ENCODE measurements around the gene GSDMA. TPM values are rescaled to one million over a fixed set of nuclear protein-coding genes. Genes with fewer than 3 reads are reported as not detected.

Gene GSDMA
- total RNA-seq, 2 experiments from 2014 or later, result 0.15 to 0.57 TPM

DNA sequence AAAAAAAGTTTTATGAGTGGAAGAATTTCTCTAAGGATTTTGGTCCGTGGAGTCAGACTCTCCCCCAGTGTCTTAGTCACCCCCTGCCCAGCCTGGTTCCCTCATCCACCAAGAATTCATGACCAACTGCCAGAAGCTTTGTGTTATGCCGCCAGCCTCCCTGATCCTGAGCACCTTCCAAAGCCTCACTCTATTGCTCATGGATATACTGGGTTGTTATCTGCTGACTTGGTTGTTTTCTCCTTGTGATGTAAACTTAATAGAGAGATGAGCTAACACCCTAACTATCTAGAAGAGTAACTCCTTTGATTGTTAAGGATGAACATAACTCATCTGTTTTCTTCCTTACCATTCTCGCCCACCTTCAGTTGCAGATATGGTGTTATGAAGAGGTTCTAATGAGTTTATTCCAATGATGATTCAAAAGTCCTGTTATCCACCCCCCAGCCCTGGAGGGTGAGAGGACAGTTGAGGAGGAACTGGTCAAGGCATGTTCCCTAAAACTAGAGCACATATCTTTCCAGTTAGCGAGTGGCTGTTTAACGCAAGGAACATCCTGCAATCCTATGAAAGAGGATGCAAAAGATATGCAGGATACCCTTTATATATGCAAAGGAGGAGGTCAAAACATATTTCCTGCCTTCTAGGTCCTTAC is 16.3 kb downstream of the GSDMA start:
- peaks cover 22% of the 10 kb centered on the region; the same call in 1 of the 2 replicates for H4K20me1 ChIP-seq (ENCODE audit: insufficient read depth, low read length)
- no peaks in the 10 kb centered on the region for H3K9me3 ChIP-seq (ENCODE audit: low read length)
- H3K4me2 ChIP-seq (ENCODE audit: low read length), result peak overlapping the region; percentile 85
- peak overlapping the region; percentile 85 for H2AFZ ChIP-seq (ENCODE audit: low read length)
- POLR2A ChIA-PET, result interaction anchor here (0.9 to 1.9 kb wide), 5 partner anchors 10 to 136 kb away, joined by 3 to 6 read pairs (median 4); no protein-coding TSS in a partner anchor
- CTCF ChIA-PET (ENCODE audit: unreplicated experiment), result no interaction called here
- peak overlapping the region; percentile 96 for H3K4me3 ChIP-seq (ENCODE audit: low read depth, low read length, poor library complexity, severe bottlenecking)
- BruUV-seq (replicated peaks), result no TSS peak
- H3K4me1 ChIP-seq (ENCODE audit: insufficient read depth, low read length, poor library complexity, severe bottlenecking), result peaks cover 23% of the 10 kb centered on the region
- H3K9me2 ChIP-seq (ENCODE audit: insufficient read depth, low read length), result no peaks in the 10 kb centered on the region
- peaks cover 20% of the 10 kb centered on the region for H3K36me3 ChIP-seq (ENCODE audit: insufficient read depth, low read length)
- peaks cover 30% of the 10 kb centered on the region for H3K79me2 ChIP-seq (ENCODE audit: insufficient read depth, low read depth, low read length)
- intact Hi-C loops (cut with micrococcal nuclease; ENCODE audit: unreplicated experiment), result no loop called here
- H3K27ac ChIP-seq (ENCODE audit: low read depth, low read length, poor library complexity, severe bottlenecking), result peak overlapping the region; percentile 64
- no peak for TF ChIP-seq EZH2phosphoT487 (IDR thresholded peaks at IDR 0.05; ENCODE audit: borderline replicate concordance, low read depth, low read length)
- TF ChIP-seq, protein P1, sequence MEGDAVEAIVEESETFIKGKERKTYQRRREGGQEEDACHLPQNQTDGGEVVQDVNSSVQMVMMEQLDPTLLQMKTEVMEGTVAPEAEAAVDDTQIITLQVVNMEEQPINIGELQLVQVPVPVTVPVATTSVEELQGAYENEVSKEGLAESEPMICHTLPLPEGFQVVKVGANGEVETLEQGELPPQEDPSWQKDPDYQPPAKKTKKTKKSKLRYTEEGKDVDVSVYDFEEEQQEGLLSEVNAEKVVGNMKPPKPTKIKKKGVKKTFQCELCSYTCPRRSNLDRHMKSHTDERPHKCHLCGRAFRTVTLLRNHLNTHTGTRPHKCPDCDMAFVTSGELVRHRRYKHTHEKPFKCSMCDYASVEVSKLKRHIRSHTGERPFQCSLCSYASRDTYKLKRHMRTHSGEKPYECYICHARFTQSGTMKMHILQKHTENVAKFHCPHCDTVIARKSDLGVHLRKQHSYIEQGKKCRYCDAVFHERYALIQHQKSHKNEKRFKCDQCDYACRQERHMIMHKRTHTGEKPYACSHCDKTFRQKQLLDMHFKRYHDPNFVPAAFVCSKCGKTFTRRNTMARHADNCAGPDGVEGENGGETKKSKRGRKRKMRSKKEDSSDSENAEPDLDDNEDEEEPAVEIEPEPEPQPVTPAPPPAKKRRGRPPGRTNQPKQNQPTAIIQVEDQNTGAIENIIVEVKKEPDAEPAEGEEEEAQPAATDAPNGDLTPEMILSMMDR (conservative IDR thresholded peaks at IDR 0.05; ENCODE audit: low read length), result no peak
- peak; percentile 23 for DNase-seq (ENCODE audit: low spot score)

DNA sequence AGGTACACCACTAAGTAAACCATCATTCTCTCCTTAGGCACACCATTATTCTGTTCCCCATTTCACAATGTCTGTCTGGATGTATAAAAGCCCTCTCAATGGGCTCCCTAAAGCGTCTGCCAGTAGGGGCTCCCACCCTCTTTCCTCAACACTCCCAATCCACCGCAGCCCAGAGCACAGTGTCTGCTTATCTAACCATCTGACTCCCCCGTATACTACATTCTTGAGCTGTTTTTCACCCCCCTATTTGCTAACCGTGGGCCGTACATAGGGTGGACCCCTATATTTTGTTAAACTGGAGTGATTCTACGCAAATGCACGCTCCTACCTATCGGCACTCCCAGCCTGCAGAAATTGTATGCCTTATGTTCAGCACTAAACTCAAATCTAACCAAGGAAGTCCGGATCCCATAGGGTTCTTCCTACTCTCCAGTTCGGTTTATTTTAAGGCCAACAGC is 17.1 kb downstream of the GSDMA start:
- no TSS peak for BruUV-seq (replicated peaks)
- DNase-seq (ENCODE audit: low spot score), result peak; percentile 59

More for the DNA sequence above, 17.1 kb downstream of the GSDMA start:
- H3K4me1 ChIP-seq (ENCODE audit: insufficient read depth, low read length, poor library complexity, severe bottlenecking), result peaks cover 23% of the 10 kb centered on the region
- intact Hi-C loops (cut with micrococcal nuclease; ENCODE audit: unreplicated experiment), result loop anchor here (1.0 kb wide), 6 partner anchors 21 to 358 kb away; partner anchors contain the start of genes IKZF3, LRRC3C and ORMDL3
- peaks cover 22% of the 10 kb centered on the region; the same call in 1 of the 2 replicates for H4K20me1 ChIP-seq (ENCODE audit: insufficient read depth, low read length)
- no peaks in the 10 kb centered on the region for H3K9me2 ChIP-seq (ENCODE audit: insufficient read depth, low read length)
- TF ChIP-seq EZH2phosphoT487 (IDR thresholded peaks at IDR 0.05; ENCODE audit: borderline replicate concordance, low read depth, low read length), result no peak
- TF ChIP-seq, protein P1 (conservative IDR thresholded peaks at IDR 0.05; ENCODE audit: low read length), result peak; percentile 23; the same call in 1 of the 2 replicates
- peak overlapping the region; percentile 64 for H3K27ac ChIP-seq (ENCODE audit: low read depth, low read length, poor library complexity, severe bottlenecking)
- peaks cover 28% of the 10 kb centered on the region for H3K36me3 ChIP-seq (ENCODE audit: insufficient read depth, low read length)
- H3K79me2 ChIP-seq (ENCODE audit: insufficient read depth, low read depth, low read length), result peaks cover 30% of the 10 kb centered on the region
- peak overlapping the region; percentile 85 for H2AFZ ChIP-seq (ENCODE audit: low read length)
- H3K4me2 ChIP-seq (ENCODE audit: low read length), result peak overlapping the region; percentile 85
- POLR2A ChIA-PET, result interaction anchor here (0.7 to 1.9 kb wide), 8 partner anchors 11 to 250 kb away, joined by 3 to 7 read pairs (median 4); partner anchors contain the start of gene MED24
- CTCF ChIA-PET (ENCODE audit: unreplicated experiment), result no interaction called here
- peak overlapping the region; percentile 96 for H3K4me3 ChIP-seq (ENCODE audit: low read depth, low read length, poor library complexity, severe bottlenecking)
- no peaks in the 10 kb centered on the region for H3K9me3 ChIP-seq (ENCODE audit: low read length)

Measured in OCI-LY7 (cell line).